K562 (cell line): ENCODE data around the gene ZDHHC14. TPM values are rescaled to one million over a fixed set of nuclear protein-coding genes. Genes with fewer than 3 reads are reported as not detected.

Experiments
- BACH1 ChIP-seq: fragments of 200-800 bp; sonication (Bioruptor generic); IDR thresholded peaks from 2 replicates; pipeline ENCODE4 v1.6.1; 2016; ENCODE audit warnings: missing genetic modification characterization, missing compliant biosample characterization
- CBX1 ChIP-seq: sonication (generic); IDR thresholded peaks from 2 replicates; pipeline ENCODE4 v1.6.1; 2016; ENCODE audit warnings: antibody characterized with exemption, low read depth, mild to moderate bottlenecking
- CC2D1A ChIP-seq: fragments of 450-650 bp; IDR thresholded peaks from 2 replicates; pipeline ENCODE4 v1.6.1; 2017; ENCODE audit warnings: mild to moderate bottlenecking
- NEUROD1 ChIP-seq: fragments of 150-350 bp; IDR thresholded peaks from 2 replicates; pipeline ENCODE4 v1.6.1; 2014; ENCODE audit warnings: borderline replicate concordance, low read length, low read depth; ENCODE audit not compliant: partially characterized antibody
- NR2C1 ChIP-seq, 2 experiments: fragments of 450-650 bp; IDR thresholded peaks; 2 replicates each; pipeline ENCODE4 v1.6.1; 2017; ENCODE audit warnings: mild to moderate bottlenecking in 2 of 2, antibody characterized with exemption in 1 of 2, inconsistent platforms in 1 of 2, missing compliant biosample characterization in 1 of 2, missing genetic modification characterization in 1 of 2
- POLR2AphosphoS2 ChIP-seq: IDR thresholded peaks from 2 replicates; pipeline ENCODE4 v1.6.1; 2012; ENCODE audit warnings: low read length, improper control_type of control experiment
- SETDB1 ChIP-seq: IDR thresholded peaks from one replicate; pipeline ENCODE4 v1.6.1; 2012; ENCODE audit warnings: low read length, control low read depth, inconsistent platforms
- TCF3 ChIP-seq: sonication (generic); formaldehyde crosslinking; IDR thresholded peaks from 2 replicates; pipeline ENCODE4 v1.4.0; 2020; ENCODE audit warnings: mild to moderate bottlenecking, missing genetic modification reagents
- THRB ChIP-seq: fragments of 450-650 bp; formaldehyde crosslinking; conservative IDR thresholded peaks from 2 replicates; pipeline ENCODE4 v1.4.0; 2022; ENCODE audit warnings: mild to moderate bottlenecking, missing genetic modification characterization
- ZBTB8A ChIP-seq: fragments of 450-650 bp; IDR thresholded peaks from 2 replicates; pipeline ENCODE4 v1.6.1; 2018; ENCODE audit warnings: mild to moderate bottlenecking, moderate library complexity; ENCODE audit not compliant: partially characterized antibody
- polyA plus RNA-seq, 8 experiments: library from polyadenylated mRNA; depleted of rRNA in 4 of 8; stranded (reverse) in 5 of 8; unstranded in 3 of 8; fragments of >200 nt; fragmentation: Nextera tagmentation in 2 of 8; fragmentation: Illumina TruSeq in 1 of 8; extraction: Ambion mirVana in 2 of 8; extraction: Trizol in 1 of 8; gene quantifications; 2 replicates each; pipeline versions ENCODE4 v1.2.1 to v1.2.3, GENCODE V29; 2011 to 2014; ENCODE audit warnings: inconsistent platforms in 1 of 8, missing spikeins in 1 of 8
- total RNA-seq, 7 experiments: library from RNA; depleted of rRNA in 6 of 7; stranded (reverse); fragments of >200 nt in 6 of 7; fragmentation: Illumina TruSeq in 2 of 7; extraction: Trizol in 2 of 7; gene quantifications; 2 replicates each; pipeline versions ENCODE4 v1.2.1 to v1.2.3, GENCODE V29; 2011 to 2021; ENCODE audit warnings: low replicate concordance in 1 of 7
- TF ChIP-seq, protein P1 (sequence below): sonication (generic); formaldehyde crosslinking; IDR thresholded peaks from 2 replicates; pipeline ENCODE4 v1.8.0; 2022; ENCODE audit warnings: missing genetic modification reagents, mild to moderate bottlenecking, moderate library complexity, borderline replicate concordance
- TF ChIP-seq, protein P2 (sequence below): fragments of 450-650 bp; formaldehyde crosslinking; IDR thresholded peaks from 2 replicates; pipeline ENCODE4 v1.4.0; 2020; ENCODE audit warnings: mild to moderate bottlenecking, mixed read lengths
- TF ChIP-seq, protein P3 (sequence below), 2 experiments: fragments of 450-650 bp in 1 of 2; sonication (generic) in 1 of 2; formaldehyde crosslinking in 1 of 2; IDR thresholded peaks; 2 replicates each; pipeline versions ENCODE4 v1.7.1 to v1.9.0; 2016 to 2022; ENCODE audit warnings: inconsistent platforms in 1 of 2, mild to moderate bottlenecking in 1 of 2, missing genetic modification reagents in 1 of 2

ZDHHC14 gene
- total and polyA plus RNA-seq, 9 of the 15 experiments (the other 6 are each of a cell fraction or from before 2014, with no cell fraction given), result 0.92 to 23.1 (median 13.8) TPM

GRCh38 chr6:157667211-157668008 is 286.4 kb downstream of the ZDHHC14 start (continued):
- TF ChIP-seq THRB (CRISPR knock-in tag), result peak; percentile 95
- TF ChIP-seq, protein P1, sequence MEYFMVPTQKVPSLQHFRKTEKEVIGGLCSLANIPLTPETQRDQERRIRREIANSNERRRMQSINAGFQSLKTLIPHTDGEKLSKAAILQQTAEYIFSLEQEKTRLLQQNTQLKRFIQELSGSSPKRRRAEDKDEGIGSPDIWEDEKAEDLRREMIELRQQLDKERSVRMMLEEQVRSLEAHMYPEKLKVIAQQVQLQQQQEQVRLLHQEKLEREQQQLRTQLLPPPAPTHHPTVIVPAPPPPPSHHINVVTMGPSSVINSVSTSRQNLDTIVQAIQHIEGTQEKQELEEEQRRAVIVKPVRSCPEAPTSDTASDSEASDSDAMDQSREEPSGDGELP (CRISPR knock-in tag), result no peak
- TF ChIP-seq CBX1, result no peak
- TF ChIP-seq POLR2AphosphoS2, result no peak
- peak; percentile 92 for TF ChIP-seq CC2D1A
- TF ChIP-seq NR2C1 (IDR thresholded peaks at IDR 0.05), result peak; percentile 25; the same call in 1 of the 2 replicates
- no peak for TF ChIP-seq NR2C1 (tag; IDR thresholded peaks at IDR 0.05)
- TF ChIP-seq SETDB1, result no peak
- no peak for TF ChIP-seq BACH1 (tag)
- TF ChIP-seq TCF3 (CRISPR knock-in tag), result no peak
- TF ChIP-seq, protein P2, sequence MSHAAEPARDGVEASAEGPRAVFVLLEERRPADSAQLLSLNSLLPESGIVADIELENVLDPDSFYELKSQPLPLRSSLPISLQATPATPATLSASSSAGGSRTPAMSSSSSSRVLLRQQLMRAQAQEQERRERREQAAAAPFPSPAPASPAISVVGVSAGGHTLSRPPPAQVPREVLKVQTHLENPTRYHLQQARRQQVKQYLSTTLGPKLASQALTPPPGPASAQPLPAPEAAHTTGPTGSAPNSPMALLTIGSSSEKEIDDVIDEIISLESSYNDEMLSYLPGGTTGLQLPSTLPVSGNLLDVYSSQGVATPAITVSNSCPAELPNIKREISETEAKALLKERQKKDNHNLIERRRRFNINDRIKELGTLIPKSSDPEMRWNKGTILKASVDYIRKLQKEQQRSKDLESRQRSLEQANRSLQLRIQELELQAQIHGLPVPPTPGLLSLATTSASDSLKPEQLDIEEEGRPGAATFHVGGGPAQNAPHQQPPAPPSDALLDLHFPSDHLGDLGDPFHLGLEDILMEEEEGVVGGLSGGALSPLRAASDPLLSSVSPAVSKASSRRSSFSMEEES (CRISPR knock-in tag), result no peak
- TF ChIP-seq, protein P3, sequence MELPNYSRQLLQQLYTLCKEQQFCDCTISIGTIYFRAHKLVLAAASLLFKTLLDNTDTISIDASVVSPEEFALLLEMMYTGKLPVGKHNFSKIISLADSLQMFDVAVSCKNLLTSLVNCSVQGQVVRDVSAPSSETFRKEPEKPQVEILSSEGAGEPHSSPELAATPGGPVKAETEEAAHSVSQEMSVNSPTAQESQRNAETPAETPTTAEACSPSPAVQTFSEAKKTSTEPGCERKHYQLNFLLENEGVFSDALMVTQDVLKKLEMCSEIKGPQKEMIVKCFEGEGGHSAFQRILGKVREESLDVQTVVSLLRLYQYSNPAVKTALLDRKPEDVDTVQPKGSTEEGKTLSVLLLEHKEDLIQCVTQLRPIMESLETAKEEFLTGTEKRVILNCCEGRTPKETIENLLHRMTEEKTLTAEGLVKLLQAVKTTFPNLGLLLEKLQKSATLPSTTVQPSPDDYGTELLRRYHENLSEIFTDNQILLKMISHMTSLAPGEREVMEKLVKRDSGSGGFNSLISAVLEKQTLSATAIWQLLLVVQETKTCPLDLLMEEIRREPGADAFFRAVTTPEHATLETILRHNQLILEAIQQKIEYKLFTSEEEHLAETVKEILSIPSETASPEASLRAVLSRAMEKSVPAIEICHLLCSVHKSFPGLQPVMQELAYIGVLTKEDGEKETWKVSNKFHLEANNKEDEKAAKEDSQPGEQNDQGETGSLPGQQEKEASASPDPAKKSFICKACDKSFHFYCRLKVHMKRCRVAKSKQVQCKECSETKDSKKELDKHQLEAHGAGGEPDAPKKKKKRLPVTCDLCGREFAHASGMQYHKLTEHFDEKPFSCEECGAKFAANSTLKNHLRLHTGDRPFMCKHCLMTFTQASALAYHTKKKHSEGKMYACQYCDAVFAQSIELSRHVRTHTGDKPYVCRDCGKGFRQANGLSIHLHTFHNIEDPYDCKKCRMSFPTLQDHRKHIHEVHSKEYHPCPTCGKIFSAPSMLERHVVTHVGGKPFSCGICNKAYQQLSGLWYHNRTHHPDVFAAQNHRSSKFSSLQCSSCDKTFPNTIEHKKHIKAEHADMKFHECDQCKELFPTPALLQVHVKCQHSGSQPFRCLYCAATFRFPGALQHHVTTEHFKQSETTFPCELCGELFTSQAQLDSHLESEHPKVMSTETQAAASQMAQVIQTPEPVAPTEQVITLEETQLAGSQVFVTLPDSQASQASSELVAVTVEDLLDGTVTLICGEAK (IDR thresholded peaks at IDR 0.05), result peak; percentile 37; the same call in 1 of the 2 replicates
- TF ChIP-seq, protein P3 (CRISPR knock-in tag; IDR thresholded peaks at IDR 0.05), result no peak
- peak; percentile 6 for TF ChIP-seq ZBTB8A
- TF ChIP-seq NEUROD1, result peak; percentile 27
